ENCODE results near the gene EML2.

DNA sequence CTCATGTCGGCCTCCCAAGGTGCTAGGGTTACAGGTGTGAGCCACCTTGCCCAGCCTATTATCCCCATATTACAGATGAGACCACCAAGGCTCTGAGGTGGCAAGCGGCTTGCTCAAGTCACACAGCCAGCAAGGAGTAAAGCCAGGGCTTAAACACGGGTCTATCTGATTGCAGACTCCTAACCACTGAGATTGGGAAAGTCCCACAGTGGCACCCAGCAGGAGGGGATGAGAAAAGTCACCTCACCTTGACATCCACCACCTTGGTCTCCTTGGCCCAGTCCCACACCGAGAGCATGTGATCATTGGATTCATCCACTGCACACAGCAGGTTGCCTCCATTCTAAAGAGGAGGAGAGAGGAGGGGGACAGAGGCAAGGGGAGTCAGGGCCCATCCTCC is 9.5 kb downstream of the EML2 start:
- TF ChIP-seq, protein P1, sequence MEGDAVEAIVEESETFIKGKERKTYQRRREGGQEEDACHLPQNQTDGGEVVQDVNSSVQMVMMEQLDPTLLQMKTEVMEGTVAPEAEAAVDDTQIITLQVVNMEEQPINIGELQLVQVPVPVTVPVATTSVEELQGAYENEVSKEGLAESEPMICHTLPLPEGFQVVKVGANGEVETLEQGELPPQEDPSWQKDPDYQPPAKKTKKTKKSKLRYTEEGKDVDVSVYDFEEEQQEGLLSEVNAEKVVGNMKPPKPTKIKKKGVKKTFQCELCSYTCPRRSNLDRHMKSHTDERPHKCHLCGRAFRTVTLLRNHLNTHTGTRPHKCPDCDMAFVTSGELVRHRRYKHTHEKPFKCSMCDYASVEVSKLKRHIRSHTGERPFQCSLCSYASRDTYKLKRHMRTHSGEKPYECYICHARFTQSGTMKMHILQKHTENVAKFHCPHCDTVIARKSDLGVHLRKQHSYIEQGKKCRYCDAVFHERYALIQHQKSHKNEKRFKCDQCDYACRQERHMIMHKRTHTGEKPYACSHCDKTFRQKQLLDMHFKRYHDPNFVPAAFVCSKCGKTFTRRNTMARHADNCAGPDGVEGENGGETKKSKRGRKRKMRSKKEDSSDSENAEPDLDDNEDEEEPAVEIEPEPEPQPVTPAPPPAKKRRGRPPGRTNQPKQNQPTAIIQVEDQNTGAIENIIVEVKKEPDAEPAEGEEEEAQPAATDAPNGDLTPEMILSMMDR (IDR thresholded peaks at IDR 0.05): no peak
- TF ChIP-seq POLR2A (IDR thresholded peaks at IDR 0.05) (no peak), POLR2AphosphoS5 (IDR thresholded peaks at IDR 0.05) (no peak)

Data from transverse colon (tissue), 4 donors.